Ascending aorta (tissue), 2 donors: ENCODE data around the gene OR52I1. TPM values are rescaled to one million over a fixed set of nuclear protein-coding genes. Genes with fewer than 3 reads are reported as not detected.

ENCODE experiments used
- DNase-seq, 2 donors: peaks; one replicate each; pipeline ENCODE4 v3.0.0-alpha.2; 2019; ENCODE audit warnings: low spot score in 2 of 2
- H3K27ac ChIP-seq, 2 donors: fragments of 200-600 bp; sonication (generic); one replicate each; pipeline ENCODE4 v1.5.1; 2016 to 2017; ENCODE audit warnings: mild to moderate bottlenecking in 1 of 2
- H3K27me3 ChIP-seq: fragments of 200-600 bp; sonication (generic); one replicate; pipeline ENCODE4 v1.5.1; 2017
- H3K36me3 ChIP-seq, 2 donors: fragments of 200-600 bp; sonication (generic); one replicate each; pipeline ENCODE4 v1.5.1; 2016
- H3K4me1 ChIP-seq, 2 donors: fragments of 200-600 bp; sonication (generic); one replicate each; pipeline ENCODE4 v1.5.1; 2016 to 2017; ENCODE audit warnings: mild to moderate bottlenecking in 1 of 2
- H3K4me3 ChIP-seq, 2 donors: fragments of 200-600 bp; sonication (generic); one replicate each; pipeline ENCODE4 v1.5.1; 2016 to 2017; ENCODE audit warnings: mild to moderate bottlenecking in 1 of 2
- H3K9me3 ChIP-seq, 2 donors: fragments of 200-600 bp; sonication (generic); one replicate each; pipeline ENCODE4 v1.5.1; 2016
- CTCF ChIP-seq, 3 experiments: fragments of 200-600 bp in 2 of 3; fragments of 450-650 bp in 1 of 3; sonication (generic) in 2 of 3; IDR thresholded peaks; one replicate each; pipeline ENCODE4 v1.5.1; 2016 to 2019; ENCODE audit warnings: antibody characterized with exemption in 3 of 3, mild to moderate bottlenecking in 1 of 3, moderate library complexity in 1 of 3
- intact Hi-C: fragments of 100-400 bp; cut with DNase I; formaldehyde crosslinking; loops from one replicate; pipeline ENCODE4 v1.15.1; 2023
- total RNA-seq: library from RNA; depleted of rRNA; stranded (reverse); fragments of >200 nt; gene quantifications from one replicate; pipeline ENCODE4 v1.1.0, GENCODE V29; 2016

Gene OR52I1
- total RNA-seq, 1 donor from 2014 or later: not detected

GRCh38 chr11:4577761-4578160 is 16.1 kb upstream of the OR52I1 start:
- Histone ChIP-seq H3K36me3 (no peaks in the 10 kb centered on the region), H3K4me3 (no peak overlapping the region), H3K27me3 (no peaks in the 10 kb centered on the region), H3K4me1 (no peaks in the 10 kb centered on the region), H3K27ac (no peak overlapping the region), H3K9me3 (no peaks in the 10 kb centered on the region)
- intact Hi-C loops: no loop called here
- DNase-seq: no peak
- no peak for TF ChIP-seq CTCF (IDR thresholded peaks at IDR 0.05)

GRCh38 chr11:4578624-4579023 is 15.2 kb upstream of the OR52I1 start:
- DNase-seq: no peak
- no peak for TF ChIP-seq CTCF (IDR thresholded peaks at IDR 0.05)
- Histone ChIP-seq H3K27me3 (no peaks in the 10 kb centered on the region), H3K4me1 (no peaks in the 10 kb centered on the region), H3K36me3 (no peaks in the 10 kb centered on the region), H3K27ac (no peak overlapping the region), H3K4me3 (no peak overlapping the region), H3K9me3 (no peaks in the 10 kb centered on the region)
- intact Hi-C loops: no loop called here

GRCh38 chr11:4580124-4580523 is 13.7 kb upstream of the OR52I1 start:
- no peaks in the 10 kb centered on the region for H3K36me3 ChIP-seq
- intact Hi-C loops: no loop called here
- no peak for TF ChIP-seq CTCF (IDR thresholded peaks at IDR 0.05)
- DNase-seq: no peak
- H3K4me3 ChIP-seq: no peak overlapping the region
- no peak overlapping the region for H3K27ac ChIP-seq
- no peaks in the 10 kb centered on the region for H3K9me3 ChIP-seq
- no peaks in the 10 kb centered on the region for H3K27me3 ChIP-seq
- H3K4me1 ChIP-seq: no peaks in the 10 kb centered on the region

GRCh38 chr11:4581443-4581842 is 12.4 kb upstream of the OR52I1 start, which contains the start of gene OR52I2:
OR52I2 (plus strand) TSS chr11:4581743.
- Histone ChIP-seq H3K4me1 (no peaks in the 10 kb centered on the region), H3K27me3 (no peaks in the 10 kb centered on the region), H3K36me3 (no peaks in the 10 kb centered on the region), H3K27ac (no peak within 1 kb of the TSS), H3K9me3 (no peaks in the 10 kb centered on the region), H3K4me3 (no peak within 1 kb of the TSS)
- intact Hi-C loops: no loop called here
- no peak for DNase-seq
- TF ChIP-seq CTCF (IDR thresholded peaks at IDR 0.05): no peak

- intact Hi-C loops: no loop called here
- Histone ChIP-seq H3K9me3 (no peaks in the 10 kb centered on the region), H3K4me1 (no peaks in the 10 kb centered on the region), H3K27ac (no peak overlapping the region), H3K36me3 (no peaks in the 10 kb centered on the region), H3K27me3 (no peaks in the 10 kb centered on the region), H3K4me3 (no peak overlapping the region)
- DNase-seq: no peak
- no peak for TF ChIP-seq CTCF (IDR thresholded peaks at IDR 0.05)
These were observed 4.8 kb upstream of the OR52I1 start for GRCh38 chr11:4589017-4589416.

- no peak overlapping the region for H3K4me3 ChIP-seq
- no peak overlapping the region for H3K27ac ChIP-seq
- no peaks in the 10 kb centered on the region for H3K27me3 ChIP-seq
- DNase-seq: no peak
- no peak for TF ChIP-seq CTCF (IDR thresholded peaks at IDR 0.05)
- intact Hi-C loops: loop anchor here (5.0 to 10.0 kb wide), 4 partner anchors 508 to 1632 kb away; partner anchors contain the start of genes CNGA4, TRIM22, TRIM5 and TRIM6
- no peaks in the 10 kb centered on the region for H3K9me3 ChIP-seq
- peaks cover 0 to 10% of the 10 kb centered on the region in 2 donors for H3K4me1 ChIP-seq
- peaks cover 28 to 45% of the 10 kb centered on the region in 2 donors for H3K36me3 ChIP-seq
These were observed 11.2 kb downstream of the OR52I1 start for GRCh38 chr11:4605057-4605456.
